H1 (cell line): ENCODE measurements around the gene SERTAD2. TPM values are rescaled to one million over a fixed set of nuclear protein-coding genes. Genes with fewer than 3 reads are reported as not detected.

Experiments
- CTCF ChIA-PET: fragments of 300-600 bp; sonication (Branson Sonifier 250); formaldehyde crosslinking; loops from one replicate; lab custom pipeline; 2021; ENCODE audit not compliant: partially characterized antibody; lab: Charles Lee
- POLR2A ChIA-PET: fragments of 300-600 bp; sonication (Branson Sonifier 250); formaldehyde crosslinking; loops from one replicate; lab custom pipeline; 2021; ENCODE audit warnings: inconsistent platforms; ENCODE audit not compliant: partially characterized antibody; lab: Charles Lee
- DNase-seq, 2 experiments: peaks; one replicate each; pipeline versions ENCODE4 v3.0.0 to v3.0.0-alpha.2; 2010 to 2022; ENCODE audit warnings: low spot score in 2 of 2, low read depth in 1 of 2, mixed read lengths in 1 of 2
- FAIRE-seq: peaks from 2 replicates; lab custom pipeline; 2011; peaks lifted over from hg19 to GRCh38; lab: Jason Lieb, UNC
- H2AFZ ChIP-seq: 2 replicates; pipeline ENCODE4 v1.8.1; 2012; ENCODE audit warnings: low read length, inconsistent platforms
- H2AK5ac ChIP-seq: 2 replicates; pipeline ENCODE4 v1.6.1; 2013; ENCODE audit warnings: low read depth, low read length
- H2BK120ac ChIP-seq: replicated peaks from 2 replicates; pipeline ENCODE3; 2013; ENCODE audit warnings: low read depth, low read length, inconsistent platforms
- H2BK12ac ChIP-seq: 2 replicates; pipeline ENCODE4 v1.6.1; 2013; ENCODE audit warnings: low read depth, low read length
- H2BK15ac ChIP-seq: 2 replicates; pipeline ENCODE4 v1.6.1; 2013; ENCODE audit warnings: low read length
- H2BK20ac ChIP-seq: 2 replicates; pipeline ENCODE4 v1.6.1; 2013; ENCODE audit warnings: low read length
- H2BK5ac ChIP-seq: 2 replicates; pipeline ENCODE4 v1.6.1; 2013; ENCODE audit warnings: low read depth, low read length
- H3K14ac ChIP-seq: 2 replicates; pipeline ENCODE4 v1.6.1; 2013; ENCODE audit warnings: inconsistent platforms; ENCODE audit not compliant: insufficient read length
- H3K18ac ChIP-seq: 2 replicates; pipeline ENCODE4 v1.6.1; 2013; ENCODE audit warnings: low read length; ENCODE audit errors: extremely low read depth
- H3K23ac ChIP-seq: 2 replicates; pipeline ENCODE4 v1.6.1; 2013; ENCODE audit warnings: inconsistent platforms; ENCODE audit not compliant: insufficient read length
- H3K23me2 ChIP-seq: 2 replicates; pipeline ENCODE4 v1.6.1; 2013; ENCODE audit warnings: low read depth, low read length
- H3K27ac ChIP-seq: 2 replicates; pipeline ENCODE4 v1.6.1; 2011; ENCODE audit warnings: low read depth, low read length, inconsistent platforms
- H3K27me3 ChIP-seq, 4 experiments: replicated peaks in 1 of 4; 1 replicate in 1 of 4; 2 replicates in 3 of 4; pipeline versions ENCODE4 v1.6.1 to v1.8.1; 2011 to 2013; ENCODE audit warnings: low read length in 3 of 4, mild to moderate bottlenecking in 3 of 4, inconsistent platforms in 2 of 4, mixed read lengths in 2 of 4, moderate library complexity in 1 of 4; ENCODE audit not compliant: control insufficient read depth in 3 of 4, insufficient read depth in 3 of 4; ENCODE audit errors: extremely low read depth in 1 of 4
- H3K36me3 ChIP-seq, 4 experiments: 2 replicates each; pipeline versions ENCODE4 v1.6.1 to v1.8.1; 2011 to 2013; ENCODE audit warnings: mild to moderate bottlenecking in 4 of 4, low read length in 3 of 4, moderate library complexity in 2 of 4, control low read depth in 1 of 4, inconsistent platforms in 1 of 4; ENCODE audit not compliant: insufficient read depth in 4 of 4, control insufficient read depth in 2 of 4
- H3K4ac ChIP-seq: replicated peaks from 2 replicates; pipeline ENCODE3; 2013; ENCODE audit warnings: low read length, low read depth, mixed read lengths, inconsistent platforms; ENCODE audit not compliant: insufficient read length
- H3K4me1 ChIP-seq, 4 experiments: replicated peaks in 1 of 4; 1 replicate in 1 of 4; 2 replicates in 3 of 4; pipeline versions ENCODE4 v1.6.1 to v1.8.1; 2011 to 2013; ENCODE audit warnings: low read length in 3 of 4, inconsistent platforms in 2 of 4, mixed read lengths in 1 of 4; ENCODE audit not compliant: insufficient read depth in 4 of 4, control insufficient read depth in 3 of 4
- H3K4me2 ChIP-seq, 2 experiments: 2 replicates each; pipeline versions ENCODE4 v1.6.1 to v1.8.1; 2011 to 2013; ENCODE audit warnings: low read depth in 2 of 2, low read length in 2 of 2, control low read depth in 1 of 2, inconsistent platforms in 1 of 2, mild to moderate bottlenecking in 1 of 2; ENCODE audit not compliant: insufficient read depth in 1 of 2
- H3K4me3 ChIP-seq, 4 experiments: fragments of 200-600, 300-600 bp in 1 of 4; sonication (generic), shearing (Covaris generic), sonication (Bioruptor Twin) in 1 of 4; 2 replicates each; pipeline versions ENCODE4 v1.5.1 to v1.8.1; 2011 to 2016; ENCODE audit warnings: low read length in 4 of 4, low read depth in 3 of 4, control low read depth in 2 of 4, inconsistent platforms in 2 of 4, mild to moderate bottlenecking in 2 of 4, mixed read lengths in 1 of 4, moderate library complexity in 1 of 4; ENCODE audit not compliant: insufficient read depth in 2 of 4; ENCODE audit errors: extremely low read depth in 1 of 4
- H3K56ac ChIP-seq: replicated peaks from 2 replicates; pipeline ENCODE3; 2013; ENCODE audit warnings: low read depth, mild to moderate bottlenecking, mixed read lengths, low read length, inconsistent platforms; ENCODE audit not compliant: insufficient read length
- H3K79me1 ChIP-seq: 2 replicates; pipeline ENCODE4 v1.6.1; 2013; ENCODE audit warnings: low read depth, low read length, control low read depth
- H3K79me2 ChIP-seq, 2 experiments: 2 replicates each; pipeline versions ENCODE4 v1.6.1 to v1.8.1; 2012 to 2013; ENCODE audit warnings: low read length in 2 of 2, mild to moderate bottlenecking in 2 of 2, inconsistent platforms in 1 of 2; ENCODE audit not compliant: insufficient read depth in 2 of 2, control insufficient read depth in 1 of 2
- H3K9ac ChIP-seq, 4 experiments: replicated peaks in 1 of 4; 1 replicate in 1 of 4; 2 replicates in 3 of 4; pipeline versions ENCODE4 v1.6.1 to v1.8.1; 2011 to 2013; ENCODE audit warnings: low read depth in 3 of 4, low read length in 3 of 4, control low read depth in 2 of 4, mild to moderate bottlenecking in 2 of 4, moderate library complexity in 2 of 4, inconsistent platforms in 1 of 4; ENCODE audit errors: extremely low read depth in 1 of 4
- H3K9me3 ChIP-seq, 2 experiments: 2 replicates each; pipeline versions ENCODE4 v1.6.1 to v1.8.1; 2012 to 2013; ENCODE audit warnings: mild to moderate bottlenecking in 2 of 2, moderate library complexity in 2 of 2, control low read depth in 1 of 2, inconsistent platforms in 1 of 2, low read depth in 1 of 2, low read length in 1 of 2, mixed read lengths in 1 of 2; ENCODE audit not compliant: insufficient read depth in 2 of 2
- H4K20me1 ChIP-seq, 2 experiments: replicated peaks in 1 of 2; 2 replicates each; pipeline versions ENCODE3 to v1.8.1; 2011 to 2013; ENCODE audit warnings: inconsistent platforms in 2 of 2, low read length in 2 of 2, mild to moderate bottlenecking in 1 of 2; ENCODE audit not compliant: insufficient read depth in 2 of 2, control insufficient read depth in 1 of 2
- H4K5ac ChIP-seq: 2 replicates; pipeline ENCODE4 v1.6.1; 2013; ENCODE audit warnings: low read length, low read depth, mixed read lengths, inconsistent platforms; ENCODE audit not compliant: insufficient read length
- H4K8ac ChIP-seq: 2 replicates; pipeline ENCODE4 v1.8.0; 2013; ENCODE audit warnings: mild to moderate bottlenecking, moderate library complexity, low read length, inconsistent platforms; ENCODE audit not compliant: insufficient read depth; ENCODE audit errors: extremely low read depth
- H4K91ac ChIP-seq: replicated peaks from 2 replicates; pipeline ENCODE3; 2013; ENCODE audit warnings: low read length, mixed read lengths, inconsistent platforms; ENCODE audit not compliant: insufficient read length
- CHD1 ChIP-seq: IDR thresholded peaks from 2 replicates; pipeline ENCODE4 v1.6.1; 2012; ENCODE audit warnings: low read depth, low read length, improper control_type of control experiment
- CREB1 ChIP-seq: IDR thresholded peaks from 2 replicates; pipeline ENCODE4 v1.6.1; 2012; ENCODE audit warnings: inconsistent platforms
- EZH2 ChIP-seq: fragments of 200-600 bp; sonication (generic); IDR thresholded peaks from 2 replicates; pipeline ENCODE4 v1.7.1; 2012; ENCODE audit warnings: low read depth, mild to moderate bottlenecking, moderate library complexity, low read length, inconsistent platforms; ENCODE audit not compliant: severe bottlenecking
- GTF2F1 ChIP-seq: IDR thresholded peaks from 2 replicates; pipeline ENCODE4 v1.6.1; 2012; ENCODE audit warnings: low read depth, low read length, improper control_type of control experiment, borderline replicate concordance
- MAFK ChIP-seq: IDR thresholded peaks from 2 replicates; pipeline ENCODE4 v1.6.1; 2012; ENCODE audit warnings: low read depth, mild to moderate bottlenecking, improper control_type of control experiment, low read length
- SP1 ChIP-seq: IDR thresholded peaks from 2 replicates; pipeline ENCODE4 v1.6.1; 2011; ENCODE audit warnings: low read depth, low read length
- YY1 ChIP-seq: IDR thresholded peaks from 2 replicates; pipeline ENCODE4 v1.6.1; 2011; ENCODE audit warnings: low read depth, mild to moderate bottlenecking, low read length
- polyA plus RNA-seq, 7 experiments: library from polyadenylated mRNA; depleted of rRNA in 3 of 7; stranded (reverse) in 5 of 7; unstranded in 2 of 7; fragments of >200 nt in 5 of 7; fragments of 200-250 nt in 2 of 7; gene quantifications; 1 replicate in 5 of 7; 2 replicates in 1 of 7; 4 replicates in 1 of 7; pipeline versions ENCODE4 v1.2.1 to v1.2.3, GENCODE V29; 2011 to 2013; ENCODE audit warnings: missing spikeins in 2 of 7, mixed read lengths in 2 of 7
- total RNA-seq: library from RNA; stranded (reverse); fragmentation: NEBNext Ultra II Directional; extraction: Animal tissue kit (Norgen Biotek cat#: 25700); gene quantifications from 2 replicates; pipeline ENCODE4 v1.2.1, GENCODE V29; 2021

SERTAD2 gene
- total and polyA plus RNA-seq, 2 of the 8 experiments (the other 6 are each of a cell fraction or from before 2014, with no cell fraction given), result 2.9 to 4.5 TPM

GRCh38 chr2:64688909-64689308, 35.2 kb upstream of the SERTAD2 start:
- no peaks in the 10 kb centered on the region for H4K20me1 ChIP-seq
- H2AK5ac ChIP-seq, result no peak overlapping the region
- H2AFZ ChIP-seq, result no peak overlapping the region
- no peak overlapping the region for H3K4ac ChIP-seq
- H2BK20ac ChIP-seq, result no peak overlapping the region
- no peak overlapping the region for H3K4me2 ChIP-seq
- no peak overlapping the region for H4K8ac ChIP-seq
- no peaks in the 10 kb centered on the region for H3K23me2 ChIP-seq
- no peak for FAIRE-seq
- H3K14ac ChIP-seq, result no peak overlapping the region
- no peak for DNase-seq
- no peak overlapping the region for H3K4me3 ChIP-seq
- H3K9me3 ChIP-seq, result no peaks in the 10 kb centered on the region
- H2BK12ac ChIP-seq, result no peak overlapping the region
- no peaks in the 10 kb centered on the region for H3K27me3 ChIP-seq
- peaks cover 0 to 3% (median 3%) of the 10 kb centered on the region in 4 experiments; a peak in 2 of 7 replicates for H3K4me1 ChIP-seq
- no peaks in the 10 kb centered on the region for H3K79me1 ChIP-seq
- H3K23ac ChIP-seq, result no peak overlapping the region
- ChIA-PET POLR2A (no interaction called here), CTCF (no interaction called here)
- TF ChIP-seq GTF2F1 (no peak), CHD1 (no peak), CREB1 (no peak), YY1 (no peak), EZH2 (no peak), SP1 (no peak), MAFK (no peak)
- H3K36me3 ChIP-seq, result no peaks in the 10 kb centered on the region; a peak in 1 of 8 replicates
- H3K56ac ChIP-seq, result no peak overlapping the region
- no peak overlapping the region for H2BK120ac ChIP-seq
- H3K18ac ChIP-seq, result no peak overlapping the region
- no peak overlapping the region for H2BK5ac ChIP-seq
- no peak overlapping the region for H4K5ac ChIP-seq
- no peak overlapping the region for H2BK15ac ChIP-seq
- no peak overlapping the region for H4K91ac ChIP-seq
- H3K9ac ChIP-seq, result no peak overlapping the region
- no peak overlapping the region for H3K27ac ChIP-seq
- H3K79me2 ChIP-seq, result no peaks in the 10 kb centered on the region
